ENCODE results near the gene OSBPL3.

The OSBPL3 gene

GRCh38 chr7:24932815-24933214 is 47.2 kb downstream of the OSBPL3 start:
- no peak for DNase-seq (ENCODE audit: low read depth)
- no peak overlapping the region for H3K4me3 ChIP-seq (replicated peaks; ENCODE audit: low read depth, low read length)
- TF ChIP-seq, protein P1, sequence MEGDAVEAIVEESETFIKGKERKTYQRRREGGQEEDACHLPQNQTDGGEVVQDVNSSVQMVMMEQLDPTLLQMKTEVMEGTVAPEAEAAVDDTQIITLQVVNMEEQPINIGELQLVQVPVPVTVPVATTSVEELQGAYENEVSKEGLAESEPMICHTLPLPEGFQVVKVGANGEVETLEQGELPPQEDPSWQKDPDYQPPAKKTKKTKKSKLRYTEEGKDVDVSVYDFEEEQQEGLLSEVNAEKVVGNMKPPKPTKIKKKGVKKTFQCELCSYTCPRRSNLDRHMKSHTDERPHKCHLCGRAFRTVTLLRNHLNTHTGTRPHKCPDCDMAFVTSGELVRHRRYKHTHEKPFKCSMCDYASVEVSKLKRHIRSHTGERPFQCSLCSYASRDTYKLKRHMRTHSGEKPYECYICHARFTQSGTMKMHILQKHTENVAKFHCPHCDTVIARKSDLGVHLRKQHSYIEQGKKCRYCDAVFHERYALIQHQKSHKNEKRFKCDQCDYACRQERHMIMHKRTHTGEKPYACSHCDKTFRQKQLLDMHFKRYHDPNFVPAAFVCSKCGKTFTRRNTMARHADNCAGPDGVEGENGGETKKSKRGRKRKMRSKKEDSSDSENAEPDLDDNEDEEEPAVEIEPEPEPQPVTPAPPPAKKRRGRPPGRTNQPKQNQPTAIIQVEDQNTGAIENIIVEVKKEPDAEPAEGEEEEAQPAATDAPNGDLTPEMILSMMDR (IDR thresholded peaks at IDR 0.05; ENCODE audit: low read length, missing control alignments): no peak

- H3K4me3 ChIP-seq (replicated peaks; ENCODE audit: low read depth, low read length): no peak overlapping the region
- TF ChIP-seq, protein P1 (IDR thresholded peaks at IDR 0.05; ENCODE audit: low read length, missing control alignments): no peak
- no peak for DNase-seq (ENCODE audit: low read depth)
Measured at GRCh38 chr7:24932389-24932788, 47.6 kb downstream of the OSBPL3 start.

DNA sequence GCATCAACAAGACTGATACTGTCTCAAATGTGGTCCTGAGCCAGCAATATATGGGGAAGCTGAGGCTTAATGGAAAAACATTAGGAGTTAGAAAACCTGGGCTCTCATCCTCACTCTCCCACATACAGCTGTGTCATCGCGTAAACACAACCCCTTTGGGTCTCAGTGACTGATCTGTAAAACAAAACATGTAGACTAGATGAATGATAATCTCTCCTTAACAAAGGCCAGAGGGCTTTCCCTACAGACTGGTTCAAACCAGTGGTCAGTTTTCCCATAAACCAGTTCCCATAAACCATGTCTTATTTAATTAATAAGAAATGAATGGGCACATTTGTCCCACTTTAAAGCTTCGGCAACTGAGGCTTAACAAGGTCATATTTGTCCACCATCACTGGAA is 48.1 kb downstream of the OSBPL3 start:
- H3K4me3 ChIP-seq (replicated peaks; ENCODE audit: low read depth, low read length): no peak overlapping the region
- no peak for DNase-seq (ENCODE audit: low read depth)
- TF ChIP-seq, protein P1 (IDR thresholded peaks at IDR 0.05; ENCODE audit: low read length, missing control alignments): no peak

GRCh38 chr7:24930856-24931255 is 49.1 kb downstream of the OSBPL3 start:
- no peak overlapping the region for H3K4me3 ChIP-seq (replicated peaks; ENCODE audit: low read depth, low read length)
- TF ChIP-seq, protein P1 (IDR thresholded peaks at IDR 0.05; ENCODE audit: low read length, missing control alignments): no peak
- DNase-seq (ENCODE audit: low read depth): no peak

DNA sequence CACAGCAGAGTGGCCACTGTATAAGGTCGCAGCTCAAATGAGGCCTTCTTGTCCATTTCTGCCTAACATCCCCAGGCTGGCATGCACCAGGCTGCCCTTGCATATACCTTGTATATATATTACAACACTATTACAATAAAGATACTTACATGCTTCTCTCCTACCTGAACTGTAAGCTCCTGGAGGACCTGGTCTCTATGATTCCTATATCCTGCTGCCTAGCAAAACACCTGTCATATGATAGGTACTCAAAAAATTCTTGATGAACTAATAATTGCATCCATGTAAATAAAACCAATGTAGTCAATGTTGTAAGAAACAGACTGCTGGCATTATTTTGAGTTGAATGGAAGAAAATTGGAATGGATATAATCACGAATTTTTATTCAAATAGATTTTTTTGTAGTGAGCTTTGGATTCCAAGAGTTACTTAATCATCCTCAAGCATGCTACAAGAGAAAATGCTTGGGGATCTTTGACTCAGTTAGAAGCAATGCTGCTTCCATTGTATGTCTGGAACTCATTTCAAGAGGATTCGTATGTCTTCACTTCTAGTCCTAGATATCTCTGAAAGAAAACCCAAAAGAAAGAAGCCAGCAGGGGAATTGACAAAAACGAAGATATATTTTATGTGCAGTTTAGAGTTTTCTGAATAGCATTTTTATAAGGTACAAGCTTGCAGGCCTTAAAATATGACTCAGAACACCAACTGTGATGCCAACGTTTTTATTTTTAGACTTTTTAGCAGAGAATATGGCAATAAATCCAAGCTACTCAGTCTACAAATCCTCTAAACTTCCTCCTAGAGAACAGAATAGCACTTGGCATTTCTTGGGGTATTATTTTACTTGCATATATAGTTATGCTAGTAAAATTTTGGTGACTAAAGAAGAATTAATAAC is 53.1 kb downstream of the OSBPL3 start:
- TF ChIP-seq, protein P1 (IDR thresholded peaks at IDR 0.05; ENCODE audit: low read length, missing control alignments): no peak
- peak; percentile 65 for DNase-seq (ENCODE audit: low read depth)

DNA sequence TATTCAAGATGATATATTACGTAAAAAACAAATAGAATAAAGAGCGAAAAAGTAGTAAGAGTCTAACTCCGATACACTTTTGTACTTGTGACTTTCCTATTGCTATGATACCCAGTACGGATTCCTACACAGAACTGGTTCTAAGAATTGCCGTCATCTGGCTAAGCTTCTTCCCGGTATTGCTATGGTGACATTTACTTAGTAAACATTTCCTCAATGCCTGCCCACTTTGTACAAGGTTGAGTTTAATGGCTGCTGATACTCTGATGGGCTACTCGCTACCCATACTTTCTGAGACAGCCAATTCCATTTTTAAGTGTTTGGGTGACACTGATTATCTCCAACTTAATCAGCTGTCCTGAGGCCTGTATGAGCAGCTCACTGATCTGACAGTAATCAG is 55.6 kb downstream of the OSBPL3 start:
- no peak overlapping the region for H3K4me3 ChIP-seq (replicated peaks; ENCODE audit: low read depth, low read length)
- TF ChIP-seq, protein P1 (IDR thresholded peaks at IDR 0.05; ENCODE audit: low read length, missing control alignments): no peak
- no peak for DNase-seq (ENCODE audit: low read depth)

More for the DNA sequence above, 53.1 kb downstream of the OSBPL3 start:
- H3K4me3 ChIP-seq (replicated peaks; ENCODE audit: low read depth, low read length): no peak overlapping the region

Measured in fibroblast of pulmonary artery (primary cell).